Lower leg skin (tissue), 3 donors: ENCODE results near the gene UNC13B.

Experiments
- CTCF ChIP-seq, 3 donors: fragments of 450-650 bp; IDR thresholded peaks; one replicate each; pipeline ENCODE4 v1.5.1; 2016; ENCODE audit warnings: antibody characterized with exemption in 3 of 3, mild to moderate bottlenecking in 3 of 3, moderate library complexity in 2 of 3
- POLR2A ChIP-seq, 2 donors: fragments of 450-650 bp; IDR thresholded peaks; one replicate each; pipeline ENCODE4 v1.6.1; 2016 to 2017; ENCODE audit warnings: antibody characterized with exemption in 2 of 2, mild to moderate bottlenecking in 1 of 2, moderate library complexity in 1 of 2

DNA sequence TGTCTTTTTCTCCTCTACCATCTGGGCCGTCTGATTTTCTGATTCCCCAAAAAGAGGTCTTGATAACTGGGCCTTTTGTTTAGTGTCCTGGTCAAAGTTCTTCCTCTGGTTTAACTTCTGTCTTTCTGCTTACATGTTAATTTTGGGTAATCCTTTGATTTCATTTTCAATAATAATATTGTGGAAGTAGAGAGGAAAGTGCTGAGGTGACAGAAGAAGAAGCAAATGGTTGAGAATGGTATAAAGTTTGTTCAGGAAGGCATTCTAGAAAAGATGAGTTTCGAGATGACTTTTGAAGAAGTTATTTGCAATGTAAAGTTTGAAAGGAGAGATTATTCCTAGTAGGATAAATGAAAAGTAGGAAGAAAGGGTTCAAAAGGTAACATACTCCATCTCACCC lies 118.1 kb downstream of the UNC13B start:
- no peak for TF ChIP-seq CTCF (IDR thresholded peaks at IDR 0.05)
- TF ChIP-seq POLR2A (IDR thresholded peaks at IDR 0.05): no peak
